ENCODE measurements around the gene GRK6. TPM values are rescaled to one million over a fixed set of nuclear protein-coding genes. Genes with fewer than 3 reads are reported as not detected.

Gene GRK6
- total and polyA plus RNA-seq, 9 of the 15 experiments (the other 6 are each of a cell fraction or from before 2014, with no cell fraction given): 0.63 to 122 (median 44.5) TPM

- peak; percentile 86 for TF ChIP-seq CCNT2 (IDR thresholded peaks at IDR 0.05; ENCODE audit: borderline replicate concordance, extremely low read depth, insufficient read length, low read depth, low read length)
- peak; percentile 82; the same call in 1 of the 2 replicates for TF ChIP-seq ERF (CRISPR knock-in tag; IDR thresholded peaks at IDR 0.05)
- peak; percentile 57; the same call in 1 of the 2 replicates for TF ChIP-seq ZBTB33 (CRISPR knock-in tag; IDR thresholded peaks at IDR 0.05)
- TF ChIP-seq FOXK2 (conservative IDR thresholded peaks at IDR 0.05 in 1 of 2, IDR thresholded peaks at IDR 0.05 in 1 of 2; ENCODE audit: low read depth in 2 of 2): peak; percentile 44 to 56; a peak in 2 of 4 replicates
- 0 out of 4 replicates have a peak, but pooled peaks have one; percentile 63 to 66 for TF ChIP-seq NRF1 (conservative IDR thresholded peaks at IDR 0.05 in 1 of 2, IDR thresholded peaks at IDR 0.05 in 1 of 2)
- TF ChIP-seq CREM (IDR thresholded peaks at IDR 0.05; ENCODE audit: low read depth): peak; percentile 26; the same call in 1 of the 2 replicates
- peak in 1 of 2 experiments; percentile 83 for TF ChIP-seq NONO (IDR thresholded peaks at IDR 0.05; ENCODE audit: low read depth in 2 of 2, low read length in 1 of 2)
- 0 out of 2 replicates have a peak, but pooled peaks have one; percentile 55 for TF ChIP-seq MBD2 (IDR thresholded peaks at IDR 0.05; ENCODE audit: borderline replicate concordance, low read depth)
- no peak for TF ChIP-seq HDAC2 (IDR thresholded peaks at IDR 0.05)
- peak; percentile 63 for TF ChIP-seq HMGN3 (IDR thresholded peaks at IDR 0.05; ENCODE audit: borderline replicate concordance, extremely low read depth, insufficient read length, low read depth, low read length)
- TF ChIP-seq PHB (CRISPR knock-in tag; IDR thresholded peaks at IDR 0.05): 0 out of 2 replicates have a peak, but pooled peaks have one; percentile 40
- TF ChIP-seq EP400 (IDR thresholded peaks at IDR 0.05): peak; percentile 60; the same call in 1 of the 2 replicates
- TF ChIP-seq POLR2G (IDR thresholded peaks at IDR 0.05; ENCODE audit: low read depth, low read length): peak; percentile 77
- TF ChIP-seq SRSF3 (IDR thresholded peaks at IDR 0.05; ENCODE audit: insufficient read depth, low read length): 0 out of 2 replicates have a peak, but pooled peaks have one; percentile 29
- TF ChIP-seq HCFC1 (IDR thresholded peaks at IDR 0.05; ENCODE audit: low read depth, low read length): 0 out of 2 replicates have a peak, but pooled peaks have one; percentile 35
- TF ChIP-seq ATF1 (CRISPR knock-in tag; IDR thresholded peaks at IDR 0.05): no peak
- 0 out of 2 replicates have a peak, but pooled peaks have one; percentile 73 for TF ChIP-seq ATF1 (tag; IDR thresholded peaks at IDR 0.05)
- no peak for TF ChIP-seq WHSC1 (IDR thresholded peaks at IDR 0.05; ENCODE audit: low read length)
- TF ChIP-seq FIP1L1 (IDR thresholded peaks at IDR 0.05; ENCODE audit: low read depth, low read length, poor library complexity, severe bottlenecking): peak; percentile 46
Measured at GRCh38 chr5:177426566-177427210, at the start of gene GRK6 (continued).

Measured in K562 (cell line).